NT2/D1 (cell line): ENCODE results near the gene LIPG.

ENCODE experiments used
- SUZ12 ChIP-seq: IDR thresholded peaks from 2 replicates; pipeline ENCODE4 v1.6.1; 2011; ENCODE audit not compliant: insufficient read length, insufficient read depth; ENCODE audit errors: extremely low read depth
- YY1 ChIP-seq: IDR thresholded peaks from 2 replicates; pipeline ENCODE4 v1.6.1; 2011; ENCODE audit not compliant: insufficient read length, insufficient read depth
- ZNF274 ChIP-seq: IDR thresholded peaks from 2 replicates; pipeline ENCODE4 v1.6.1; 2011; ENCODE audit warnings: mild to moderate bottlenecking, low read depth, low read length

GRCh38 chr18:49558356-49558755, 3.5 kb upstream of the LIPG start:
- TF ChIP-seq YY1, result no peak
- no peak for TF ChIP-seq ZNF274
- no peak for TF ChIP-seq SUZ12
